HepG2 (cell line): ENCODE data around the gene SBK1. TPM values are rescaled to one million over a fixed set of nuclear protein-coding genes. Genes with fewer than 3 reads are reported as not detected.

ENCODE experiments used
- ASH2L ChIP-seq: fragments of 300-600, 200-600 bp; sonication (generic); IDR thresholded peaks from 2 replicates; pipeline ENCODE4 v1.7.0; 2017; ENCODE audit warnings: low read depth, mild to moderate bottlenecking, moderate library complexity, mixed read lengths, low read length; ENCODE audit not compliant: insufficient read length
- CHCHD3 ChIP-seq: sonication (generic); formaldehyde crosslinking; IDR thresholded peaks from 2 replicates; pipeline ENCODE4 v1.8.0; 2022; ENCODE audit warnings: mild to moderate bottlenecking, missing genetic modification reagents, moderate library complexity
- EHMT2 ChIP-seq: fragments of 200-600 bp; sonication (generic); IDR thresholded peaks from 2 replicates; pipeline ENCODE4 v1.7.0; 2017; ENCODE audit warnings: antibody characterized with exemption, low read depth, low read length, borderline replicate concordance
- GTF2F1 ChIP-seq: fragments of 150-350 bp; IDR thresholded peaks from 2 replicates; pipeline ENCODE4 v1.6.1; 2014; ENCODE audit warnings: low read length
- ISX ChIP-seq: sonication (generic); formaldehyde crosslinking; conservative IDR thresholded peaks from 2 replicates; pipeline ENCODE4 v1.5.0; 2020; ENCODE audit warnings: missing genetic modification reagents
- JUND ChIP-seq: sonication (generic); formaldehyde crosslinking; IDR thresholded peaks from 2 replicates; pipeline ENCODE4 v1.8.0; 2022; ENCODE audit warnings: mild to moderate bottlenecking, missing genetic modification reagents
- NFKB2 ChIP-seq: sonication (generic); formaldehyde crosslinking; IDR thresholded peaks from 2 replicates; pipeline ENCODE4 v1.4.0; 2020; ENCODE audit warnings: missing genetic modification reagents, borderline replicate concordance
- NFYB ChIP-seq: sonication (generic); formaldehyde crosslinking; IDR thresholded peaks from 2 replicates; pipeline ENCODE4 v1.4.0; 2020; ENCODE audit warnings: missing genetic modification reagents
- NR2F6 ChIP-seq, 2 experiments: IDR thresholded peaks; 2 replicates each; pipeline ENCODE4 v1.6.1; 2016; ENCODE audit warnings: antibody characterized with exemption in 1 of 2, mild to moderate bottlenecking in 1 of 2
- PITX1 ChIP-seq: sonication (generic); formaldehyde crosslinking; IDR thresholded peaks from 2 replicates; pipeline ENCODE4 v1.5.1; 2020; ENCODE audit warnings: mild to moderate bottlenecking, missing genetic modification reagents
- SMARCC2 ChIP-seq: fragments of 450-650 bp; IDR thresholded peaks from 2 replicates; pipeline ENCODE4 v1.6.1; 2017; ENCODE audit warnings: antibody characterized with exemption, mild to moderate bottlenecking
- SP140L ChIP-seq: sonication (generic); formaldehyde crosslinking; IDR thresholded peaks from 2 replicates; pipeline ENCODE4 v1.4.0; 2020; ENCODE audit warnings: missing genetic modification reagents, borderline replicate concordance
- ZBTB38 ChIP-seq: sonication (generic); formaldehyde crosslinking; IDR thresholded peaks from 2 replicates; pipeline ENCODE4 v1.5.1; 2020; ENCODE audit warnings: mild to moderate bottlenecking, missing genetic modification reagents
- ZBTB7A ChIP-seq: sonication (generic); formaldehyde crosslinking; IDR thresholded peaks from 2 replicates; pipeline ENCODE4 v1.8.0; 2022; ENCODE audit warnings: mild to moderate bottlenecking, missing genetic modification reagents
- ZC3H4 ChIP-seq: sonication (generic); formaldehyde crosslinking; IDR thresholded peaks from 2 replicates; pipeline ENCODE4 v1.4.0; 2020; ENCODE audit warnings: missing genetic modification reagents, borderline replicate concordance
- ZEB1 ChIP-seq: IDR thresholded peaks from 2 replicates; pipeline ENCODE4 v1.6.1; 2012; ENCODE audit warnings: mild to moderate bottlenecking, low read depth, inconsistent platforms; ENCODE audit not compliant: insufficient replicate concordance
- ZFP41 ChIP-seq: sonication (generic); formaldehyde crosslinking; IDR thresholded peaks from 2 replicates; pipeline ENCODE4 v1.4.0; 2020; ENCODE audit warnings: mild to moderate bottlenecking, missing genetic modification reagents, borderline replicate concordance
- ZNF138 ChIP-seq: sonication (generic); formaldehyde crosslinking; IDR thresholded peaks from 2 replicates; pipeline ENCODE4 v1.5.0; 2020; ENCODE audit warnings: mild to moderate bottlenecking, low read depth, missing genetic modification reagents
- ZNF543 ChIP-seq: sonication (generic); formaldehyde crosslinking; IDR thresholded peaks from 2 replicates; pipeline ENCODE4 v1.4.0; 2020; ENCODE audit warnings: mild to moderate bottlenecking, missing genetic modification reagents
- ZNF558 ChIP-seq: sonication (generic); formaldehyde crosslinking; IDR thresholded peaks from 2 replicates; pipeline ENCODE4 v1.9.0; 2022; ENCODE audit warnings: mild to moderate bottlenecking, missing genetic modification reagents, borderline replicate concordance
- ZNF607 ChIP-seq: sonication (generic); formaldehyde crosslinking; IDR thresholded peaks from 2 replicates; pipeline ENCODE4 v1.5.1; 2020; ENCODE audit warnings: missing genetic modification reagents, mild to moderate bottlenecking, borderline replicate concordance
- ZNF629 ChIP-seq: sonication (generic); formaldehyde crosslinking; conservative IDR thresholded peaks from 2 replicates; pipeline ENCODE4 v1.5.0; 2020; ENCODE audit warnings: missing genetic modification reagents
- polyA plus RNA-seq, 8 experiments: library from polyadenylated mRNA; depleted of rRNA in 3 of 8; stranded (reverse) in 7 of 8; unstranded in 1 of 8; fragments of >200 nt; fragmentation: Illumina TruSeq in 4 of 8; extraction: Trizol in 4 of 8; gene quantifications; 2 replicates each; pipeline versions ENCODE4 v1.2.1 to v1.2.3, GENCODE V29; 2011 to 2016; ENCODE audit warnings: low read depth in 4 of 8, missing spikeins in 1 of 8, mixed read lengths in 1 of 8; ENCODE audit not compliant: insufficient read depth in 1 of 8
- total RNA-seq, 5 experiments: library from RNA; depleted of rRNA; stranded (reverse); fragments of >200 nt; fragmentation: Illumina TruSeq; extraction: Trizol; gene quantifications; 2 replicates each; pipeline ENCODE4 v1.2.3, GENCODE V29; 2016; ENCODE audit warnings: low read depth in 1 of 5
- TF ChIP-seq, protein P1 (sequence below): sonication (generic); formaldehyde crosslinking; IDR thresholded peaks from 2 replicates; pipeline ENCODE4 v1.5.0; 2020; ENCODE audit warnings: missing genetic modification reagents
- TF ChIP-seq, protein P2 (sequence below): sonication (generic); formaldehyde crosslinking; IDR thresholded peaks from 2 replicates; pipeline ENCODE4 v1.4.0; 2020; ENCODE audit warnings: missing genetic modification reagents
- TF ChIP-seq, protein P3 (sequence below): sonication (generic); formaldehyde crosslinking; IDR thresholded peaks from 2 replicates; pipeline ENCODE4 v1.4.0; 2020; ENCODE audit warnings: missing genetic modification reagents
- TF ChIP-seq, protein P4 (sequence below): sonication (generic); formaldehyde crosslinking; IDR thresholded peaks from 2 replicates; pipeline ENCODE4 v1.5.0; 2020; ENCODE audit warnings: missing genetic modification reagents

The SBK1 gene
- total and polyA plus RNA-seq, 2 of the 13 experiments (the other 11 are each of a cell fraction or from before 2014, with no cell fraction given), result 0.15 to 0.17 TPM

DNA sequence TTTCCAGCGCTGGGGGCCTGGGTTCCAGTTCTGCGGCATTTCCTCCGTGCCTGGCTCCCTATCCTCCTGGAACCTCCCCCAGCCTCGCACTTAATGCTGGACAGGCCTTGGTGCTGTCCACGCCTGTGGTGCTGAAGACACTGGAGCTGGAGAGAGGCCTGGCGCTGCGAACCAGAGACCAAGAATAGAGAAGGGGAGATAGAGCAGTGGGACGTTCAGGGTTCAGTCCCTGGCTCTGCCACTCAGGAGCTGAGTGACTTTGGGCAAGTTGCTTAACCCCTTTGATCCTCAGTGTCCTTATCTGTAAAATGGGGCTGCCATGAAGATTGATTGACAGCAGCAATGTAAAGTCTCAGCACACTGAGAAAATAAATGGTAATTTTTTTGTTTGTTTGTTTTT is 11.9 kb downstream of the SBK1 start (continued):
- TF ChIP-seq CHCHD3, result 0 out of 2 replicates have a peak, but pooled peaks have one; percentile 59
- TF ChIP-seq ZEB1, result no peak
- TF ChIP-seq, protein P1, sequence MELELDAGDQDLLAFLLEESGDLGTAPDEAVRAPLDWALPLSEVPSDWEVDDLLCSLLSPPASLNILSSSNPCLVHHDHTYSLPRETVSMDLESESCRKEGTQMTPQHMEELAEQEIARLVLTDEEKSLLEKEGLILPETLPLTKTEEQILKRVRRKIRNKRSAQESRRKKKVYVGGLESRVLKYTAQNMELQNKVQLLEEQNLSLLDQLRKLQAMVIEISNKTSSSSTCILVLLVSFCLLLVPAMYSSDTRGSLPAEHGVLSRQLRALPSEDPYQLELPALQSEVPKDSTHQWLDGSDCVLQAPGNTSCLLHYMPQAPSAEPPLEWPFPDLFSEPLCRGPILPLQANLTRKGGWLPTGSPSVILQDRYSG, result peak; percentile 95
- TF ChIP-seq PITX1 (CRISPR knock-in tag), result peak; percentile 70
- peak; percentile 96; the same call in 1 of the 2 replicates for TF ChIP-seq EHMT2
- peak; percentile 94; the same call in 1 of the 2 replicates for TF ChIP-seq SP140L (CRISPR knock-in tag)
- peak; percentile 68 for TF ChIP-seq ZNF629 (CRISPR knock-in tag)
- TF ChIP-seq NFKB2, result peak; percentile 94
- no peak for TF ChIP-seq NR2F6 (IDR thresholded peaks at IDR 0.05)
- 0 out of 2 replicates have a peak, but pooled peaks have one; percentile 10 for TF ChIP-seq NR2F6 (CRISPR knock-in tag; IDR thresholded peaks at IDR 0.05)
- TF ChIP-seq, protein P2, sequence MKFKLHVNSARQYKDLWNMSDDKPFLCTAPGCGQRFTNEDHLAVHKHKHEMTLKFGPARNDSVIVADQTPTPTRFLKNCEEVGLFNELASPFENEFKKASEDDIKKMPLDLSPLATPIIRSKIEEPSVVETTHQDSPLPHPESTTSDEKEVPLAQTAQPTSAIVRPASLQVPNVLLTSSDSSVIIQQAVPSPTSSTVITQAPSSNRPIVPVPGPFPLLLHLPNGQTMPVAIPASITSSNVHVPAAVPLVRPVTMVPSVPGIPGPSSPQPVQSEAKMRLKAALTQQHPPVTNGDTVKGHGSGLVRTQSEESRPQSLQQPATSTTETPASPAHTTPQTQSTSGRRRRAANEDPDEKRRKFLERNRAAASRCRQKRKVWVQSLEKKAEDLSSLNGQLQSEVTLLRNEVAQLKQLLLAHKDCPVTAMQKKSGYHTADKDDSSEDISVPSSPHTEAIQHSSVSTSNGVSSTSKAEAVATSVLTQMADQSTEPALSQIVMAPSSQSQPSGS, result peak; percentile 87
- TF ChIP-seq SMARCC2, result no peak
- no peak for TF ChIP-seq ZFP41 (CRISPR knock-in tag)
- peak; percentile 97 for TF ChIP-seq ZNF607 (CRISPR knock-in tag)
- TF ChIP-seq ZNF138 (CRISPR knock-in tag), result 0 out of 2 replicates have a peak, but pooled peaks have one; percentile 65
- peak; percentile 34; the same call in 1 of the 2 replicates for TF ChIP-seq NFYB (CRISPR knock-in tag)
- TF ChIP-seq ISX, result peak; percentile 98
- TF ChIP-seq ZNF558, result peak; percentile 88; the same call in 1 of the 2 replicates
- TF ChIP-seq, protein P3, sequence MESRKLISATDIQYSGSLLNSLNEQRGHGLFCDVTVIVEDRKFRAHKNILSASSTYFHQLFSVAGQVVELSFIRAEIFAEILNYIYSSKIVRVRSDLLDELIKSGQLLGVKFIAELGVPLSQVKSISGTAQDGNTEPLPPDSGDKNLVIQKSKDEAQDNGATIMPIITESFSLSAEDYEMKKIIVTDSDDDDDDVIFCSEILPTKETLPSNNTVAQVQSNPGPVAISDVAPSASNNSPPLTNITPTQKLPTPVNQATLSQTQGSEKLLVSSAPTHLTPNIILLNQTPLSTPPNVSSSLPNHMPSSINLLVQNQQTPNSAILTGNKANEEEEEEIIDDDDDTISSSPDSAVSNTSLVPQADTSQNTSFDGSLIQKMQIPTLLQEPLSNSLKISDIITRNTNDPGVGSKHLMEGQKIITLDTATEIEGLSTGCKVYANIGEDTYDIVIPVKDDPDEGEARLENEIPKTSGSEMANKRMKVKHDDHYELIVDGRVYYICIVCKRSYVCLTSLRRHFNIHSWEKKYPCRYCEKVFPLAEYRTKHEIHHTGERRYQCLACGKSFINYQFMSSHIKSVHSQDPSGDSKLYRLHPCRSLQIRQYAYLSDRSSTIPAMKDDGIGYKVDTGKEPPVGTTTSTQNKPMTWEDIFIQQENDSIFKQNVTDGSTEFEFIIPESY (CRISPR knock-in tag), result 0 out of 2 replicates have a peak, but pooled peaks have one; percentile 37
- no peak for TF ChIP-seq GTF2F1
- peak; percentile 47; the same call in 1 of the 2 replicates for TF ChIP-seq JUND
- TF ChIP-seq, protein P4, sequence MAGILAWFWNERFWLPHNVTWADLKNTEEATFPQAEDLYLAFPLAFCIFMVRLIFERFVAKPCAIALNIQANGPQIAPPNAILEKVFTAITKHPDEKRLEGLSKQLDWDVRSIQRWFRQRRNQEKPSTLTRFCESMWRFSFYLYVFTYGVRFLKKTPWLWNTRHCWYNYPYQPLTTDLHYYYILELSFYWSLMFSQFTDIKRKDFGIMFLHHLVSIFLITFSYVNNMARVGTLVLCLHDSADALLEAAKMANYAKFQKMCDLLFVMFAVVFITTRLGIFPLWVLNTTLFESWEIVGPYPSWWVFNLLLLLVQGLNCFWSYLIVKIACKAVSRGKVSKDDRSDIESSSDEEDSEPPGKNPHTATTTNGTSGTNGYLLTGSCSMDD (CRISPR knock-in tag), result peak; percentile 93
- no peak for TF ChIP-seq ZBTB38 (CRISPR knock-in tag)
- TF ChIP-seq ZBTB7A (CRISPR knock-in tag), result peak; percentile 45; the same call in 1 of the 2 replicates
- peak; percentile 85; the same call in 1 of the 2 replicates for TF ChIP-seq ZC3H4
- TF ChIP-seq ASH2L, result no peak
- peak; percentile 58; the same call in 1 of the 2 replicates for TF ChIP-seq ZNF543 (CRISPR knock-in tag)
